NCI-H1105 treated with DMSO at 0.1 percent for 48 hours (cell line): Measurements from ENCODE around the gene LRP1B.

Experiments
- DNase-seq: peaks from one replicate; lab custom pipeline; 2025; lab: John Stamatoyannopoulos, UW

LRP1B gene

GRCh38 chr2:140529706-140530105 lies 1601.1 kb downstream of the LRP1B start:
- no peak for DNase-seq

DNA sequence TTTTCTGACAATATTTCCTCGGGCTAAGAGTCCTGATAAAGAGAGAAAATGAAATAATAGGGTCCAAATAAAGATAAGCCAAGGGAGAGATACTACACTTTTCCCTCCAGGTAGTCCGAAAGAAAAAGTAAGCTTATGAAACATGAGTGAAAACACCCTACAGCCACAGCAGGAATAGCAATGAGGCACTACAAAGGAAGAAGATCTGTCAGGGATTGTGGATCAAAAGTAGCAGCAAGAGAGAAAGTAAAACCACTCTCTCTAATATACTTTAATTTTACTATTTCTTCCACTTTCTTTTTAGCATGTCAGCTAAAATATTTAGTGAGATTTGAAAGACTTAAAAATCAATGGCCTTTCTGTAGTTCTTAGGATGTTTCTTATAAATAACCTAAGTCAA lies 1601.8 kb downstream of the LRP1B start:
- DNase-seq: no peak

DNA sequence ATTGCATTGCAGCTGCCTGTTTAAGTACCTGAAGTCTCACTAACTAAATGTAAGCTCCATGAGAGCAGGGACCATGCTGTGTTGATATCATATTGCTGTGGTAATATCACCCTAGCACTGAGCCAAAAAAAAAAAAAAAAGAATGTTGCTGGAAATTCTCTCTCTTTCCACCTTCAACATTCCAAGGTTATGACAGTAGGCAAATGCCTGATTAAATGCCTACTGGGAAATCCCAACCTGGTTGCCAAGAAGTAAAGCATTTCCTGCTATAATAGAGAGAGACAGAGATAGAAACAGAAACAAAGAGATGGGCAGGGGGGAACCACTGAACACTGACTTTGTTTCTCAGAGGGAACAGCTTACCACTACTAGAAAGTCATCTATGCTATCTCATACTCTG lies 1604.2 kb downstream of the LRP1B start:
- DNase-seq: no peak

DNA sequence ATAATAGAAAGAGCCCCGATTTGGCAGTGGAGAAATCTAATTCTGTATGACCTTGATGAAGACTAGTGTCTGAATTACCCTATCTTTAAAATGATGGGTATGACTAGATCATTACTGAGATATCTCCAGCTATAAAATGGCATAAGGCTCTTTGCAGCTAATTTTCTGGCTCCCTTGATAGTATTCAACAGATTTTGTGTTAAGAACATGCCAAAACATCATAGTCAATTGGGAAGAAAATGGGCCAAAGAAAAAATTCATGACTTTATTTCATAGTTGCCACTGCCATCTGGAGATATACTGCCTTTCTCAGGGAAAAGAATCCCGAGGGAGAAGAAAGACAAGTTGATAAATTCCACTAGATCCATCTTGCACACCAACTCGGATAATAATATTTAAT lies 1618.7 kb downstream of the LRP1B start:
- no peak for DNase-seq

DNA sequence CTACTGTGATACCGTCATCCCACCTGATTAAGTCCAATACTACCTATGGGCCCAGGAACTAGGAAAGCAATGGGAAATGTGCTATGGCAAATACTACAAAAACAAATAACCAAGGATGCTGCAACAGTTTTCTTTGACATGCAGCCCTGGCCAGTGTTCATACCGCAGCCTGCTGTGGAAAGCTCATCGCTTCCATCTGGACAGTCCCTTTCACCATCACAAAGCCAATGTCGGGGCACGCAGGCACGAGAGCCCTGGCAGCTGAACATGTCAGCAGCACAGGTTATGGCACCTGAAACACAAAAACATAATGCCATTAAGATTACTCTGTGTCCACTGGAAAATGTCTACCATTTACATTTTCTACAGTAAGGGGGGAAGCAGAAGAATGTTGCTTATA lies 1621.1 kb downstream of the LRP1B start:
- DNase-seq: no peak

DNA sequence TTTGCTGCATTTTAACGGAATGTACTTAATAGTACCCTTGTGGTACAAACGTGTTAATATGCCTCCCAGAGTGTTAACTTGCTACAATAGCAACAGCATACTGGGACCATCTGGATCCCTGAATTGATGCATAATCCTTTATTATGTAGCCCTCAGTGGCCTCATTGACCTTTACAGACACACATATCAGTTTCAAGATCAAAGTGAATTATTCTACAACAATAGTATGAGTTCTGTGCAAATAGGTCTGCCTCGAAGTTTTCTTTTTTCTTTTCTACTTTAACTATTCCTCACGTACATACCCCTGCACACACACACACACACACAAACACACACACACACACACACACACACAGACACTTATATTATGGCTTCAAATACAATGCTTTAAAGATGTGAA lies 1622.1 kb downstream of the LRP1B start:
- DNase-seq: no peak

DNA sequence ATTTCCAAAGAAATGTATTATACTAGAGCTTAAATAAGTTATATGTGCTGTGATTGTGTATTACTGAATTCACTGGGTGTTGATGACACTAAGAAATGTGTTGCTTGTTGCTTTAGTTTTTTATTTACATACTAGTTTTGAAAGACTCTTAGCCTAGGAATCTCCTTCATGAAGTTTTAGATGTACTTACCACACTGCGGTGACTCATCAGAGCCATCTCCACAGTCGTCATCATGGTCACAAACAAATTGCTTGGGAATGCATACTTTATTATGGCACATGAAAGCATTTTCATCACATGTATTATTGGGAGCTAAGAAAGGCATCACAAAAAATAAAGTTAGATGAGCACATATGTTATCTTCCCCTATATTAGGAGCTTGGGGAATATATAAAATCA lies 1624.2 kb downstream of the LRP1B start:
- DNase-seq: no peak

- DNase-seq: no peak
These were observed 1626.2 kb downstream of the LRP1B start for GRCh38 chr2:140504601-140505000.

- no peak for DNase-seq
These were observed 1627.7 kb downstream of the LRP1B start for GRCh38 chr2:140502951-140503630.

- no peak for DNase-seq
These were observed 1632.5 kb downstream of the LRP1B start for GRCh38 chr2:140498360-140498759.

DNA sequence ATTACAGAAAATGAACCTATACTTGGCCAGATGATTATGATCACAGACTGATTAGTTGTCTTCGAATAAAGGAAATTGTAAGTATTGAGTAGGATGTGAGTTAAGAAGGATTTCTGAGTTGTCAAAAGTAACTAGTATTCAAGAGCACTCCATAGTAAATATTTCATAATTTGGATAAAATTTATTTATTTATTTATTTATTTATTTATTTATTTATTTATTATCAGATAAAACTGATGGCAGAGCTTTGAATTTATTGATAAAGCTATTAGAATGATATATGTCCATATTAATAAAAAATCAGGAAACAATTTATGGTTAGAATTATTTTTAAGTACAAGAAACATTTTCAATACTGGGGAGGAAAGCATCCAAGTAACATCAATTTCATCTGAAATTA lies 1634.1 kb downstream of the LRP1B start:
- DNase-seq: no peak

DNA sequence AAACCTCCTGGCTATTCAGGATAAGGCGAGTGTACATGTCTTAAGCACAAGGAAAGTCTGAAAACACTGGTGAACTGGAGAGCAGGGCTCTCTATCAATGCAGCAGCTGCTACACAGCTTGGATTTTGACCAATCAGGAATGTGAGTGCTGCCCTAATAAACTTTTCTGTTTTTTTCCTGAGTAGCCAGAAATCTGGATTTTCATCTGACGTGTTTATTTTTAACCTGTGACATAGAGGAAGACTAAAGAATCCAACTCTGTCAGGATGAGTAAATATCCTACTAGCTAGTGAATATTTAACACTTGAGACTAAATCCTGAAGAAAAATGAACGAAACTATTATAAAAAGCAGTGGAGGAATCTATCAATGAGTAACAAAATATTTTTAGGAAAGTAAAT lies 1638.9 kb downstream of the LRP1B start:
- no peak for DNase-seq

- DNase-seq: no peak
These were observed 1641.6 kb downstream of the LRP1B start for GRCh38 chr2:140489193-140489592.

GRCh38 chr2:140481136-140481535 lies 1649.7 kb downstream of the LRP1B start:
- no peak for DNase-seq

- no peak for DNase-seq
These were observed 1657.0 kb downstream of the LRP1B start for GRCh38 chr2:140473851-140474250.

DNA sequence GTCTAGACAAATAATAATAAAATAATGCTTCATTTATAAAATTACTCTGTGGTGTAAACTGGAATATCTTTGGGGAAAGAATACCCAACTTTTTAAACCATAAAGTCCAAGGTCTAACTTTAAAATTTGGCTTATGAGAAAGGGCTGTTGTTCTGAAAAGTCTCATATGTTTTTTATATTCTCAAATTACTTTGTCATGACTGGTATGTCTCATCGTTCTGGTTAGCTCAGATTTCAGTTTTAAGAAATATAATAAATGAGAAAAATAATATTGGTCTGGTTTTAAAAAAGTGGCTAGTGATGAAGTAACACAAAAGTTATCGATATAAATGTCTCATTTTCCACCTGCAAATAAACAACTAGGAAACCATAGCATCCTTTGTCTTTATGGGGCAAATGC lies 1658.1 kb downstream of the LRP1B start:
- DNase-seq: no peak

GRCh38 chr2:140465301-140465700 lies 1665.5 kb downstream of the LRP1B start:
- no peak for DNase-seq

DNA sequence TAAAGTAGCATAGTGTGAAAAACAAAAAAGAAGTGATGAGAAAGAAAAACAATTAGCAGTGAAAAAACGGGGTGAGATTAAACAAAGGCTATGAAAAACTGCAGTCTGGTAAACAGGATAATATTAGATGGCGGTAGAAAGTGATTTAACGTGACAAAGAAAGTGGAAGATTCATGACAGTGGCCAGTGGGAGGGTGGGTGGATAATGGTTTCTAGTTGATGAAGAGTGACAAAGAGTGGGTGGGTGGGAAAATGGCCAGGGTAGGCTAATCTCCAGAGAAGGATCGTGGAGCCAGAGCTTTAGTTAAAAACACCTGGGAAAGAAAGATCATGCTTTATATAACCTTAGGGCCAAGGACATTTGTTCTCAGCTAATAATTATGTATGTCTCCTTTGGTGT lies 1667.8 kb downstream of the LRP1B start:
- DNase-seq: no peak

DNA sequence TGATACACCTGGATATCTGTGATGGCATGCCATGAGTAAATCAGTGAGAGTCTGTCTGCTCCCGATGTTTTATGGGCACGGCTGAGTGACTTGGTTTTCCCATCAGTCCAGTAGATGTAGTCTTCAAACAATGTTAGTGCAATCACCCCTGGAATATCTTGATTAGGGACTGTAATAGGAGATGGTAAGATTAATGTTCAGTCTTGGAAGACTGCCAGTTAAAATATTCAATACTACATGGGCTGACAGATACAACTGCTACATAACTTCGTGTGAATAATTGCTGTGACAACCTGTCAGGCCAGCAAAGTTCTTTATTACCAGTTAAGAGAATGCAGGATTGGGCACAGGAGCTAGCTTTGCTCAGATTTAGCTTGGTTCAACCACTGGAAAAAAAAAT lies 1673.3 kb downstream of the LRP1B start:
- peak; percentile 52 for DNase-seq

DNA sequence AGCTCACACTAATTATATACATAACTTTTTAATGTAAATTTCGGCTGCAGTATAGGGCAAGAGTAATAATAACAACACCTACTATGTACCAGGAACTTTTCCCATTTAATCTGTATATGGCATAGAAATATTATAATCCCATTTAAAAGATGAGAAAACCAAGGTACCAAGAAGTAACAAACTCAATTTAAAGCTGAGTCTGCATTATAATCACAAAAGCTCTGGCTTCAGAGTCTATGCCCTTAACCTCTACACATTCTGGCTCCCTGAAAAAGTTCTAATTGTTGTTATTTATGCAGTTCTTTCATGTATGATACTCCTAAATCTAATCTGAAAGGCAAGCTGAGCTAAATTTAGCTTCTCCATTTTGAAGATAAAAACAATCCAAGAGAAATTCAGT lies 1675.5 kb downstream of the LRP1B start:
- no peak for DNase-seq

GRCh38 chr2:140454717-140455116 lies 1676.1 kb downstream of the LRP1B start:
- no peak for DNase-seq

- no peak for DNase-seq
These were observed 1679.5 kb downstream of the LRP1B start for GRCh38 chr2:140451324-140451723.

DNA sequence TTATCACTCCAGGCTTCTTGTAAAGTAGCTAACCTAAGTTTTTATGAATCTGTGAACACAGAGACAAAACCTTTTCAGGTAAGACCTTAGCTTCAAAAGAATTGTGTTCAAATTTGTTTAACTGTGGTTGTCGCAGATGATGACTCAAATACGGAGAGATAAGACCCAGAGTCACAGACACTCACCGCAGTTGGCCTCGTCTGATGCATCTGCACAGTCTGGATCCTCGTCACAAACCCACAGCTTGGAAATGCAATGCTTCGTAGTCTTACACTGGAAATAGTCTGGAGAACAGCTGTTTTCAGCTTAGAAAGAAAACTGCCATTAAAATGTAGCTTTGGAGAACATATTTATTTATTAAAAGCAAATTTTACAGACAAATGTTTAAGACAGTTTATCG lies 1688.5 kb downstream of the LRP1B start:
- no peak for DNase-seq

- no peak for DNase-seq
These were observed 1690.0 kb downstream of the LRP1B start for GRCh38 chr2:140440815-140441214.

DNA sequence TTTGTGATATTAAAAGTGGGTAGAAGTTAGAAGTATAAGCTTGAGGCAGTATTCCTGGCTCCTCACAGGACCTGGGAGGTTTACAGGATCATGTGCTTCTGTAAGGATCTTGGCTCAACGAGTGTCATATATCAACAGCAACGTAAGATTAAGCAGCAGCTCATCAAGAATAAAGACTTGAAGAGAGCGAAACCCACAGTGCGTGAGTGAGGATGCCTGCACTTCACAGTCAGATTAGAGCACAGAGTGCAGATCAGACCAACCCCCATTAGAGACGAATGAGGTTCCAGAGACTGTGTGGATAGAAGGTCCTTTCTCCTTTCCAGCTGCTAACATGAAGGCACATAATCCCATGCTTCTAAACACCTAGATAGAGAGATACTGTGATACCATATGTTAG lies 1693.9 kb downstream of the LRP1B start:
- DNase-seq: no peak
